AG04450 (cell line): ENCODE measurements around the gene DTHD1. TPM values are rescaled to one million over a fixed set of nuclear protein-coding genes. Genes with fewer than 3 reads are reported as not detected.

ENCODE experiments used
- CTCF ChIA-PET: fragments of 300-600, 350-600 bp; formaldehyde crosslinking; extraction: SDS; loops from one replicate; lab custom pipeline; 2022; ENCODE audit warnings: antibody characterized with exemption, inconsistent platforms; lab: Charles Lee
- POLR2A ChIA-PET: fragments of 350-600 bp; formaldehyde crosslinking; extraction: SDS; loops from one replicate; lab custom pipeline; 2021; ENCODE audit warnings: antibody characterized with exemption, inconsistent platforms; lab: Yijun Ruan, JAX
- DNase-seq: peaks from one replicate; pipeline ENCODE4 v3.0.0-alpha.2; 2011; ENCODE audit warnings: low read depth, low spot score
- H3K27ac ChIP-seq: one replicate; pipeline ENCODE4 v1.5.1; 2012; ENCODE audit warnings: low read depth, low read length, control low read depth
- H3K27me3 ChIP-seq: one replicate; pipeline ENCODE4 v1.6.0; 2012; ENCODE audit warnings: low read length; ENCODE audit not compliant: control insufficient read depth, insufficient read depth
- H3K4me3 ChIP-seq: 2 replicates; pipeline ENCODE4 v1.5.1; 2011; ENCODE audit warnings: mild to moderate bottlenecking, low read depth, low read length, control low read depth
- H3K9me3 ChIP-seq: 2 replicates; pipeline ENCODE4 v1.5.1; 2012; ENCODE audit warnings: low read length; ENCODE audit not compliant: control insufficient read depth, insufficient read depth
- CTCF ChIP-seq: IDR thresholded peaks from 2 replicates; pipeline ENCODE4 v1.5.1; 2011; ENCODE audit warnings: low read depth, low read length, control low read depth, inconsistent platforms
- polyA plus RNA-seq: library from polyadenylated mRNA; depleted of rRNA; stranded (reverse); fragments of >200 nt; gene quantifications from 2 replicates; pipeline ENCODE4 v1.2.3, GENCODE V29; 2011; rRNA removed

Gene DTHD1
- polyA plus RNA-seq, 1 experiment: not detected

DNA sequence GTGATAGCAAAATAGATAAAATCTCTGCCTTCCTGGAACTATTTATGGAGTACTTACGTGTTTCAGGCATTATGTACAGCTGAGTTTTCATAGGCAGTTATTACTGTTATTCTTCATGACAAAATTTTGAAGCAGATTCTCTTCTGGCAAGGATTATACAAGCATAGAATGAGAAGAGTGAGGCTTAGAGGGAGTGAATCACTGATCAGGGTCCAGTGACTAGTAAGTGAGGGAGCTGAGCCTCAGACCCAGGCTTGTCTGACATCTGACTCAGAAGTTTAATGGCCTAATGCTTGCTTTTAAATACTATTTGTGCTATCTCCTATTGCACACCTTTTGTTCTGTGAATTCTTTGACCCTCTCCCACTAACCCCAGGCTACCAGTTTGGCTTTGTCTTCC lies 110.6 kb downstream of the DTHD1 start:
- Histone ChIP-seq H3K27me3 (no peaks in the 10 kb centered on the region), H3K4me3 (no peak overlapping the region), H3K9me3 (peaks cover 6% of the 10 kb centered on the region; the same call in 1 of the 2 replicates), H3K27ac (no peak overlapping the region)
- ChIA-PET CTCF (no interaction called here), POLR2A (no interaction called here)
- DNase-seq: no peak
- TF ChIP-seq CTCF: no peak

DNA sequence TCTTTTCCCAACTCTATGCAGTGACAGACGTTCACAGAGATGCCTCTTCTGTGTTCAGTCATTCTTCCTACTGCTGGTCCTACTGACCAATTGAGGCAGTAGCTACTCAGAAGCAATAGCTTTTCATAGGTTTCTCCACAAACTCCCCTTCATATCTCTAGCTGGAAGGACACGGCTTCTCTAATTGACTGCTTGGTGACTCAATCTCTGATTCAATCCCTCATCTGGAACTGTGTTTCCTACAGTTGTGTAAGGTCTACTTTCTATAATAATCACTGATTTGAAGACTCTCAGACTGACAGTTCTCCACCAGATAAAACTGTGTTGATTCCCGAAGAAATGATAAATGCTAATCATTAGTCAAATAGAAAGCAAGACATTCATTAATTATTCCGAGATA lies 111.5 kb downstream of the DTHD1 start:
- no peak overlapping the region for H3K4me3 ChIP-seq
- ChIA-PET POLR2A (no interaction called here), CTCF (no interaction called here)
- no peak for TF ChIP-seq CTCF
- H3K27ac ChIP-seq: no peak overlapping the region
- peaks cover 6% of the 10 kb centered on the region; the same call in 1 of the 2 replicates for H3K9me3 ChIP-seq
- no peaks in the 10 kb centered on the region for H3K27me3 ChIP-seq
- DNase-seq: no peak

Other genes starting within 250 kb of the DTHD1 start
- gene ARAP2, start 37.1 kb upstream of the DTHD1 start, polyA plus RNA-seq: 0.11 TPM in 2 replicates